Activated T-cell treated with anti-CD3 and anti-CD28 coated beads, Interleukin-2, amount 50 U/mL, for 48 hours (primary cell): ENCODE data around the gene IMMP2L.

Experiments
- DNase-seq, 2 experiments: peaks; one replicate each; pipeline ENCODE4 v3.0.0-alpha.2; 2020

Gene IMMP2L

GRCh38 chr7:111012799-111013675, 549.3 kb downstream of the IMMP2L start:
- DNase-seq, result no peak

- no peak for DNase-seq
These were observed 550.1 kb downstream of the IMMP2L start for GRCh38 chr7:111012149-111012548.

GRCh38 chr7:111011520-111011919, 550.8 kb downstream of the IMMP2L start:
- no peak for DNase-seq

DNA sequence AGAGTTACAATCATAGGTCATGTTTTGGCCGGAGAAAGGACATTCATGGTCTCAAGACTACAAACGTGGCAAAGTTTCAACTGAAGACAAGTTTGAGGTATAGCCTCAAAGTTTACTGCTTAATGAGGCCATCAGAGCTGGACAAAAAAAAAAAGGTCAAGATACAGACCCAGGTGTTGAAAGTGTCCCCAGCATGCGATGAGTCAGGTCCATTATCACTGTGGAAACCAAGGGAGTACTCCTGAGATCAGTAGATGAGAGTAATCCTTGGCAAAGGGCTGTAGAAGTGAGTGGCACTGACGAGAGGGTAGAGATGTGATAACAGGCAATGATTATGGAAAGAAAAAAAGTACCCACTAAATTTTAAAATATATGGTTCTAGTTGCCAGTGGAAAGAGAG, 551.5 kb downstream of the IMMP2L start:
- no peak for DNase-seq

DNA sequence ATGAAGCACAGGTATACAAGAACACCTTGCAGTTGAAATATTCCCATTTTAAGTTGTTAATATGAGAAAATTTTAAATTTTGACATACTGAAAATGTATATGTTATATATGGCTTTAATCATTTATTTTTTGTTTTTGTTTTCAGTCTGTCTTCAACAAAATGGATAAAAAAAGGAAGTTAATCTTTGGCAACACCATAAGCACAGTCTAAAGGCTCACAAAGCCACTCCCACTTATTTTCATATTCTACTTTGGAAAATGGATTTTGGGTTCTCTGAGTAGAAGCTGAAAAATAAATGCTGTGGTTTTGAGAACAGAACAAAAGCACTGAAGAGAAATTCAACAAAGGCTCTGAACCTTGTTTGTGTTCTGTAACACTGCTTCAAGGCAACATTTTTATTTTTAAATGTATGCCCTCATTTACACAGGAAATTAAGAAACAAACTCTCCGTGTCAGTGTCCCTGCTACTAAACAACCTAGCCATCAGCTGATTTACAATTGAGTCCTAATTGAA, 552.7 kb downstream of the IMMP2L start:
- DNase-seq, result no peak

DNA sequence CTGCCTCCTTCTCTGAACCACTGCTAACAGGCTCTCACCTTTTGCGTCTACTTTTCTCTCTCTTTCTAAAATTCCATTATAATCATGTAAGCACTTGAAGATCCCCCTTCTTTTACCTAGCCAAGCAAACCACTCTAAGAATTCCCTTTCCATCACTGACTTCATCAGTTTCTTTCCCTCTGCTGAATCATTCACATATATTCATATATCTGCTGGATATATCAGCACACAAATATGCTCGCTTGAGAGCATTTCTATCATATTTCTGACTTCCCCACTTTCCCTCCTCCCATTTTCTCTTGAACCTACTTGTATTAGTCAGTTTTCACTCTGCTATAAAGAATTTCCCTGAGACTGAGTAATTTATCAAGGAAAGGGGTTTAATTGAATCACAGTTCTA, 555.6 kb downstream of the IMMP2L start:
- no peak for DNase-seq

- no peak for DNase-seq
These were observed 556.3 kb downstream of the IMMP2L start for GRCh38 chr7:111006040-111006439.

GRCh38 chr7:111005445-111005844, 556.8 kb downstream of the IMMP2L start:
- DNase-seq, result no peak

GRCh38 chr7:111004310-111004901, 557.9 kb downstream of the IMMP2L start:
- no peak for DNase-seq

GRCh38 chr7:111003883-111004282, 558.4 kb downstream of the IMMP2L start:
- DNase-seq, result no peak

- DNase-seq, result no peak
These were observed 568.0 kb downstream of the IMMP2L start for GRCh38 chr7:110994028-110994967.

DNA sequence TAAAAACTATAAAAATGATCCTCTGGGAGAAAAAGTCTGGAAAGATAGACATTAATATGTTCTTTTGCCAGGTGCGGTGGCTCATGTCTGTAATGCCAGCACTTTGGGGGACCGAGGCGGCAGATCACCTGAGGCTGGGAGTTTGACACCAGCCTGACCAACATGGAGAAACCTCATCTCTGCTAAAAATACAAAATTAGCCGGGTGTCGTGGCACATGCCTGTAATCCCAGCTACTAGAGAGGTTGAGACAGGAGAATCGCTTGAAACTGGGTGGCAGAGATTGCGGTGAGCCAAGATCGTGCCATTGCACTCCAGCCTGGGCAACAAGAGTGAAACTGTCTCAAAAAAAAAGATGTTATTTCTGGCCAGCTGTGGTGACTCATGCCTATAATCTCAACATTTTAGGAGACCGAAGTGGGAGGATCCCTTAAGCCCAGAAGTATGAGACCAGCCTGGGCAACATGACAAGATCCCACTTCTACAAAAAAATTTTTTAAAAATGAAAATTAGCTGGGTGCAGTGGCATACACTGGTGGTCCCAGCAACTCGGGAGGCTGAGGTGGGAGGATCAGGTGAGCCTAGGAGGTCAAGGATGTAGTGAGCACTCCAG, 573.3 kb downstream of the IMMP2L start:
- DNase-seq, result no peak

DNA sequence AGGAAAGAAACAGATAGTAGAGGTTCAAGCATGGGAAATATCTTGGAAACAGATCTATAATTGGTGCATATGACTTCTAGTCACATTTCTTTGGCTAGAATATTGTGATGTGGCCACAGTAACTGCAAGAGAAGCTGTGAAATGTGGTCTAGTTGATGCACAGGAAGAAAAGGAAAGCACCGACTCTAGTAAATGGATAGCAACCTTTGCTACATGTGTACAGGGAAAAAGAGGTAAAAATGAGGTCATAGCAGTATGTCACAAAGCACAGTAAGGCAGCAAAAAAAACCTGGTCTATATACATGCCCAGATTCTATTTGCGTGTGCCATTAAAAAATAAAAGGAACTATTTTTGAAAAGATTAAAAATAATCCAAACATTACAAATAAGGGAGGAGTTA, 573.9 kb downstream of the IMMP2L start:
- DNase-seq, result no peak

DNA sequence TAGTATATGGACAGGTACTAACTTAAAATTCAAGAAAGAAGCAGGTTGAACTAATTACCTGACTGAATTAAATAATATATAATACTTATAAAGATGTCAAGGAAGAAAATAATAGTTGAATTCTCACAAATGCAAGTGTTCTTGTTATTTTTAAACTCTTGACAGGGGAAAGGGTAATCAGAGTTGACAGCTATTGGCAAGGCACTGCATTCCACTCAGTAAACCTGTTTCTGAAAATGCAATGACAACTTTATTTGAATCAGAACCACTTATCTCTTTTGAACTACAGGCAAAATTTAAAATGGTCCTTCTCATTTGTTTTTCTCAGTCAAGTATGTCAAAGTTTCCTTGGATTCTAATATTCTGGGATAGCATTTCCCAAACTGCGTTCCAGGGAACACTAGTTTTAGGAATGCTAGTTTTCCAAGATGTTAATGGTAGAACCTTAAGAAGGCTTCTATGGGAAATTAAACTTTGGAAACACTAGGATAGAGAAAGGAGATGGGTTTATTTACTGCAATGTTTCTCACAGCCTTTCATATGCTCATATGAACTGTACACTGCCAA, 575.1 kb downstream of the IMMP2L start:
- DNase-seq, result no peak

DNA sequence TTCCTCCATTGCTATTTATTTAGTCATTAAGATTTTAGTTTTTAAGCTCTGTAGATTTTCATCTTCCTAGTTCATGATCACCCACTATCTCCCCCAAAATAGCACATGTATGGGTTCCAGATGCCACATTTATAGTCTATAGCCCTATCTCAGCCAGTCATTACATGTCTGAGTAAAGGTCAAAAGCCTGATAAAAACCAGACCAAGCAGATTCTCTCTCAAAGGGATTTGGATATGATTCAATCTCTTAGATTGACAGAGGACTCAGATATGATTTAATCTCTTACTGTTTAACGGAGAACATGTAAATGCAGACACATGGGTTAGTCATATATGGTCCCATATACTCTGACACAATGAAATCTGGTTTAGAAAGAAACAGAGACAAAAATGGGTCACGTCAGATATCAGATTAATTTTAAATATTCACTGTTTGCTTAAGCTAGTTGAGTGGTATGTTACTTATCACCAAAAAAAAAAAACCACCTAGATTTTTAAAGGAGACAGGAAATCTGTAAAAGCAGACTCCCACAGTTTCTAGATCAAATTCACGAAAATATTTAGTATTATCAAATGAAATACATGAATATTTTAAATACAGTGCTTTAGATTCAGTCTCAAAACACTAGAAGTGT, 578.4 kb downstream of the IMMP2L start:
- no peak for DNase-seq

GRCh38 chr7:110977127-110977737, 585.1 kb downstream of the IMMP2L start:
- no peak for DNase-seq

- no peak for DNase-seq
These were observed 586.8 kb downstream of the IMMP2L start for GRCh38 chr7:110975486-110975885.

DNA sequence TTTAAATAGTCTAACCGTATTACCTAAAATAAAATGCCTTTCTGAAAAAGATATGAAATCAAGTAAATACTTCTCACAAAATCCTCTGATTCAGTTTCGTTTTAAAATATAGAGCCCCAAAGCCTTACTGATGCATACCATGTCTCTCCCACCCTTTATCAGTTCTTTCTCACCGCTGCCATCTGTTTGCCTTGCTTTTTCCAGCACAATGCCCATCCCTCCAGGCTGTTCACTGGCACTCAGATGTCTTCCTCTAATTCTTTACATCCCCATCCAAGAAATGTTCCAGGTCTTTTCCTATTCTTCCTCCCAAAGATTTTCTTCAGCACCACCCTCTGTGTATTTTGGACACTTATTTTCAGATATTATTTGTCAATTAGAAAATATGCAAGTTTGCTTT, 587.9 kb downstream of the IMMP2L start:
- DNase-seq, result no peak

DNA sequence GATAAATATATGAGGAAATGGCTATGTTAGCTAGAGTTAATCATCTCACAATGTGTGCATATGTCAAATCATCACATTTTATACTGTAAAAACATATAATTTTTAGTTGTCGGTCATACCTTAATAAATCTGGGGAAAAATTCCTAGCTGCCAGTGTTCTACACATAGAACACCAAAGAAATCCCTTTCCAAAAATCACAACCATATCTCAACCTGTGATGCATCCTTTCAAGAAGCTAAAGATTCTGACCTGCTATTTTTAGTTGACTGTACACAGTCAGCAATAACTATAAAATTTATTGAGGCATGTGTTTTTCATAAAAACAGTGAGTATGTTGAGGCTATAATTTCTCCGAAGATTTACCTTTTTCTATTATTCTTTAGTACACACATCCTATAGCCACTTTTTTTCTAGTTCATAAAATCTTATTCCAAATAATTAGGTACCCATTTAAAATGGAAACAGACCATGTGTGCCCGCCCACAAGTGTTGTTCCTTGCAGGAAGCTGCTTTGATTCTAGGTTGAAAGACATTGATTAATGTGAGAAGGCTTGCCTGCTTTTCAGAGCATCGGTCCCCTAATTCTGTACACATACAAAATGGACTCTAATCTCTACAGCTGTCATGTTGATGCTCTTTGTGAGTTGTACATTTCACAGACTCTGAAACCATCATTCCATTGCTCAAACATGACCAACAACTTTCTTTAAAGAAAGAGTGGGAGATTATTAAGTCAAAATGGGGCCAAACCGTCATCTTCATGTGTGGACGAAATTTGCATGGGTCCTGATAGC, 588.9 kb downstream of the IMMP2L start:
- DNase-seq, result no peak

- no peak for DNase-seq
These were observed 597.5 kb downstream of the IMMP2L start for GRCh38 chr7:110964775-110965174.

DNA sequence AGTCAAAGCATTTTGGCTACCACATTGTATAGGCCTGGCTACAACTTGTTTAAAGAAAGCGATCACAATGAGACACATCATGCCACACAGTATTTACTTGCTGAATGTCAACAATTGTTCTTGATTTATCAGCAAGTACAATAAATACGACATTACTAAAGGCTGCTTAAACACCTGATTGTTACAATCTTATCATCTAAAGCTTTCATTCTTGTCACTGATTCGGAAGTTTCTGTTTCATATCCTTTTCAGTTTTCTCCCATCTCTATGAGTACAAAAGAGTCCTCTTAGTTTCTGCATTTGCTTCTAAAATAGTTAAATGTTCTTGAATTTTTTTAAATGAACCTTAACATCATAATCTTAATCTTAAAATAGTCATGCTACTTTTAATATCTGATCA, 599.5 kb downstream of the IMMP2L start:
- DNase-seq, result no peak
